ENCODE data around the gene ABCA8.

Gene ABCA8

GRCh38 chr17:68867759-68868516 is 87.3 kb downstream of the ABCA8 start:
- no peak for DNase-seq (ENCODE audit: low read depth)

GRCh38 chr17:68865584-68865983 is 89.6 kb downstream of the ABCA8 start:
- no peak for DNase-seq (ENCODE audit: low read depth)

DNA sequence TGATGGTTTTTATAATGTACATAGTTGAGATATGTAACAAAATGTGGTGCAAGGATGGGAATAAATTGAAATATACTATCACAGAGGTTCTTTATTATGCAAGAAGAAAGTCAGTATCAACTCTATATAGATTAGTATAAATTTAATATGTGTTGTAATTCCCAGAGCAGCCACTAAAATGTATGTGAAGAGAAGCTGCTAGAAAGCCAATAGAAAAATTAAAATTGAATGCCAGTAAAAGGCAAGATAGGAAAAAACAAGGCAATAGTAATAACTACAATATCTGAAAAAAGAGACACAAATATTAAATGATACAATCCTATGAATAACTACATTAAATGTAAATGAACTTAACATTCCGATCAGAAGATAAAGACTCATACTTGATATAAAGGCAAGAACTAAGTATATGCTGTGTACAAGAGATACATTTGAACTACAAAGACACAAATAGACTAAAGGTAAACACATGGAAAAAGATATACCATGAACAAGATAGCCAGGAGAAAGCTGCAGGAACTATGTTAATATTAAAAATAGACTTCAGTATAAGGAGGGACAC is 92.0 kb downstream of the ABCA8 start:
- no peak for DNase-seq (ENCODE audit: low read depth)

GRCh38 chr17:68861602-68862001 is 93.6 kb downstream of the ABCA8 start:
- DNase-seq (ENCODE audit: low read depth), result no peak

DNA sequence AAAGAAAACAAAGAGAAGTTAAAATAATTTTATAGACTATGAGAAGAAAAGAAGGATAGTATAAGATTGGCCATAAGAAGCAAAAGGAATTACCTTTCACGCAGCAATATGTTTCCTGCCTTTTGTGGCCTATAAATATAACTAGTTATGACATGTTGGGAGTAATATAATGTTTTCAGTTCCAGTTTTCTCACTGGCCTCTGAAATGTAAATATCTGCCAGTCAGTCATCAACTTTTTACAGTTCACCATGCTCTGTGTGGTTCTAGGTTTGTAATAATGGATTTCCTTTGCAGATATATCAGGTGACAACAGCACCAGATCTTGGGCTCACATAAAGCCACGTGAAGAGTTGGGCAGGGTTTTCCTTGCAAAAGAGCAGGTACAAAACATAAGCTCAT is 94.3 kb downstream of the ABCA8 start:
- DNase-seq (ENCODE audit: low read depth), result no peak

DNA sequence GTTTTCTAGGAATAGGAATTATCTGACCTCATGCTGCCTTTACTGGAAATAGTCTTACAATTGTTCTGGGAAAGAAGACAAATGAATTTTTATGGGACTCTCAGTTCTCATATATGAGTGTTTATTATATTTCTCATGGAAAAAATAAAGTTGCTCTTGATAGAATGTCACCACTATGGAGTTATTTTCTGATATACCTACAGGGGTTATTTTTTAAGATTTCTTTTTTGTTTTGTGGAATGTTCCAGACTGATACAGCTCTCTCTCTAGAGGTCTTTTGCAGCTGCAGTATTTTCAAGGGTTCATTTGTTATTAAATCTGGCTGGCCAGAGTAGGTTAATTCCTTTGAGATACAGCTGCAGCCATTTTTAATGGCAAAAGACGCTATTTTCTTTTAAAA is 100.7 kb downstream of the ABCA8 start:
- DNase-seq (ENCODE audit: low read depth), result no peak

GRCh38 chr17:68853439-68853838 is 101.8 kb downstream of the ABCA8 start:
- no peak for DNase-seq (ENCODE audit: low read depth)

DNA sequence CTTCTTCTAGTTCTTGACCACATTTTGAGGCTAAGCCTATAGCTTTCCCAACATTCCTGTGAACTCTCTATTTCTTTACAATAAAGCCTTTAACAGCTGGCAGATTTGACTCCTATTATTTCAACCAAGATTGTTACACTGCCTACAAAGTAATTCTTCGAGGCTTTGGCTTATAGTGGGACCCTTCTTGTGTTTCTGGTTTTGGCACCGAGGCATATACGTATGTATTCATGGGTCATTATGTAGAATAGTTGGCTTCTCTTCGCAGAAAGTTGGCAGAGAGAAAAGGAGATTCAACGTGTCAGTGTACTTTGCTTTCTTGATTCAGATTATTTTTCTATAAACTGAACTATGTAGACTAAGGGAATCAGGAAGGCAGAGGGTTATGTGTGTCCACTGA is 102.2 kb downstream of the ABCA8 start:
- no peak for DNase-seq (ENCODE audit: low read depth)

DNA sequence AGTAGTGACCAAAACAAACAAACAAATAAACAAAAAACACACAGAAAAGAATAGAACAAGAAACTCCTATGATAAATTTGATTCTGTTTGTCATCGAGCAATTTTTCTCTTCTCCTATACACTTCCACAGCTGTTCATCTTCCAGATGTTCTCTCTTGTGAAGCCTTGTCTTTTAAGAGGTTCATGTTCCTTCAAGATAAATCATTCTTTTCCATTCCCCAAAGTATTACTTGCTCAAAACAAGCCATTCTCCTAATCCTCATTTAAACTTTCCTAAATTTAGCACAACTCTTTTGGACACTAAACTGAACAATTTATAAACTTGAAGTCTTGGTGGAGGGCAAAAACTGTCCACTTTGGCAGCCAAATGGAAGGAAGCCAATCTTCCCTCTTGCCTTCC is 103.3 kb downstream of the ABCA8 start:
- no peak for DNase-seq (ENCODE audit: low read depth)

DNA sequence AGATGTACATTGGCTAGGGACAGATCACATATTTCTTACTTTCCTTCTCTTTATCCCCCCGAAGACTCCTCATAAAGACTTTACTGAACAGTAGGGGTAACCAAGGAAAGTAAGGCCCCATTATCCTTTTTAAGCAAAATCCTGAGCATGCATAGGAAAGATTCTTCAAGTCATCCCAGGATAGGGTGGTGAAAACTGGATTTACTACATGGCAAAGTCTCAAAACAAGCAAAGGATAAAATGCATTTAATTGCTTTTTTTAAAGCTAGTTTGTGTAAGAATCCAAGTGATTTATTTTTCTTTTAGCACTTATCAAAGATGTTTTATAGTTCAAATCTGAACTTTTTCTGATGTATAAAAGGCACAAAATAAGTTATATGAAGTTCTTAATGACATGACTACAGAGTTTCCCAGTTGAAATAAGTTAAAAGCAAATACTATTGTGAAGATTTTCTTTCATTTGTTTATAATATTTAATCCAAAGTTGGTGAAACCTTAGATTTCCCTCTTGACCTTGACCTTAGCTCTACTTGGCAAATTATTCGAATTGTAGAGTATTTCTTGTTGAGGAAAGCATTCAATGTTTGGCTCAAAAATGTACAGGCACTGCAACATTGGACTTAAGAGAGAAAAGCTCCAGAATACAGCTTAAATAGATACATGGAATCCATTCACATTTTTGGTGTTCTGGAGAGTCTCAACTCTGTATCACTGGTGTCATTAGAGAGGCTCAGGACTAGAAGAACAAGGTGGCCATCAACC is 104.3 kb downstream of the ABCA8 start:
- no peak for DNase-seq (ENCODE audit: low read depth)

DNA sequence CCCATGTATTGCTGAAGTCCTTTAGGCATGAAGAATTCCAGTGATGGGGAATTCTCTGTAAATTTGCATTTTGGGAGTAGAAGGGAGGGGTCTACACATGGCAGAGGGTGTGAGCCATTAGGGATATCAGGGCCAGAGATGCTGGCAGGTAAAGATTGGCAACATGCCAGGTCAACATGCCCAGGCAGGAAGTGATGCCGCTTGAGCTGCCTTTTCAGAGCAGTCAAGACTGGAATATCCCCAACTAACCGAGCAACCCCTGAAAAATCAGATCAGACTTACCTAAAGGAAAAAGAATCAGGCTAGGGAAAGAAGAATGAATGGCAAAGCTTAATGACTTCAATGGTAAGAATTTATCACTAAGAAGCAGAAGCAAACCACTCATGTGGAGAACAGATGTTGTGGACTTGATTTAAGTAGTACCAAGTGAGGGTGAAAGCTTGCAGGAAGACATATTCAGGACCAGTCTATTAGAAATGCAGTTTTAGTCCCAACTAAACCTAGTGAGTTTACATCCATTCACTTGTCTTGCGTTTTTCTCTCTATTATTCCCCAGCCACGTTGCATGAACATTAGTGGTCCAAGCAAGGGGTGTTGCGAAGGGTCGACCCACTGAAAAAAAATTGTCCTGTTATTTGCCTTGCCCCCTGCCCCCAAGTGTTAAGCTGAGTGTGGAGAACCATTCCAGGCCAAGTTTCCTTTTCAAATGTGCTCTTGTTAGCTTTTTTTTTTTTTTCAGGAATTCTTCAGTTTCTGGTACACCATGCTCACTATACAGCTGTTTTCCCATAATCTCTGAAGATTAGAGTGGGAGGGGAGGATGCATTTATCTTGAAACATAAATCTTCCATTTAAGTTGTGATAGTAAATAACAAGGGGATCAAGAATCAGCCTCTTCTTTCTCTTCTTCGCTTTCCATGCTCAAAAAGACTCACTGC is 105.2 kb downstream of the ABCA8 start:
- DNase-seq (ENCODE audit: low read depth), result no peak

DNA sequence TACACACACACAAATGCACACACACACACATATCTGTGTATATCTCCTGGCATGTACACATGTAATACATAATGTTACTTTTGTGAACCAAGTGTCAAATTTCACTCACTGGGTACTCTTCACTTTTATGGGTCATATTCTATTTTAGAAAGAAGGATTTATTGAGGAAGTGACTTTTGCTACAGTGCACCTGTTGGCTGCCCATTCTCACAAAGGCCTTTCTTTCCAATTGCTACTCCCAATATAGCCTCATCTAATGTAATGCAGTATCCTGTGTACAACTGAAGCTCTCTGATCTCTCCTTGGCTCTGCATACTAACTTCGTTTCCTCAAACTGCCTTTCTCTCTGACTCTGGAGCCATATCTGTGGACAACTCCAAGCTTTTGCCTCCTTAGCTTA is 107.5 kb downstream of the ABCA8 start:
- no peak for DNase-seq (ENCODE audit: low read depth)

GRCh38 chr17:68843522-68843921 is 111.7 kb downstream of the ABCA8 start:
- DNase-seq (ENCODE audit: low read depth), result no peak

DNA sequence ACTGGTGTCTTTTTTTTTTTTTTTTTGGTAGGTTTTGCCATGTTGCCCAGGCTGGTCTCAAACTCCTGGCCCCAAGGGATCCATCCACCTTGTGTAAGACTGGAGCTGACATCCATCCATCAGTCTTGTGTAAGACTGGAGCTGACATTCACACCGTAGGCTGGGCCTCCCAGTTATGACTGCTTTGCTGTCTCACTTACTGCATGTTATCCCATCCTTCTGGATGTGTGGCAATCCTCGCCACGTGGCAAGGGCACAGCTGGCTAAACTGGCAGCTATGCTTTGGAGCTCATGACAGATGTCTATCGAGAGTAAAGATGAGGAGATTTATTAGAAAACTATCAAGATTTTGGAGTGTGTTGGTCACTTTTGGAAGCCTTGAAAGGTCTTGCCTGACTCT is 115.1 kb downstream of the ABCA8 start:
- no peak for DNase-seq (ENCODE audit: low read depth)

- no peak for DNase-seq (ENCODE audit: low read depth)
Measured at GRCh38 chr17:68835071-68835470, 120.1 kb downstream of the ABCA8 start.

DNA sequence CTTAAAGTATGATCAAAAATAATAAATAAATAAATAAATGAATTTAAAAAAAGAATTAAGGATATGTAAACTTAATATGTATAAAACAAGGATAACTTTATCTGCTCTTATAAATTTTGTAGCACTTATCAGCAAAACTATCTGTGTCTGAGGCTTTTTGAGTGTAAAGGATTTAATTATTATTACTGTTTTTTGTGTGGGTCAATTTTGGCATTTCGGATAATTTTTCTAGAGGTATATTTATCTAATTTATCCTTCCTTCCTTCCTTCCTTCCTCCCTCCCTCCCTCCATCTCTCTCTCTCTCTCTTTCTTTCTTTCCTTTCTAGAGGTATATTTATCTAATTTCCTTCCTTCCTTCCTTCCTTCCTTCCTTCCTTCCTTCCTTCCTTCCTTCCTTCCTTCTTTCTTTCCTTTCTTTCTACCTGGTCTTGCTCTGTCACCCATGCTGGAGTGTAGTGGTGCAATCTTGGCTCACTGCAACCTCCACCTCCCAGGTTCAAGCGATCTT is 120.8 kb downstream of the ABCA8 start:
- DNase-seq (ENCODE audit: low read depth), result no peak

GRCh38 chr17:68832109-68832802 is 122.9 kb downstream of the ABCA8 start:
- no peak for DNase-seq (ENCODE audit: low read depth)

GRCh38 chr17:68831170-68831569 is 124.0 kb downstream of the ABCA8 start:
- no peak for DNase-seq (ENCODE audit: low read depth)

GRCh38 chr17:68830313-68830712 is 124.9 kb downstream of the ABCA8 start:
- DNase-seq (ENCODE audit: low read depth), result no peak

DNA sequence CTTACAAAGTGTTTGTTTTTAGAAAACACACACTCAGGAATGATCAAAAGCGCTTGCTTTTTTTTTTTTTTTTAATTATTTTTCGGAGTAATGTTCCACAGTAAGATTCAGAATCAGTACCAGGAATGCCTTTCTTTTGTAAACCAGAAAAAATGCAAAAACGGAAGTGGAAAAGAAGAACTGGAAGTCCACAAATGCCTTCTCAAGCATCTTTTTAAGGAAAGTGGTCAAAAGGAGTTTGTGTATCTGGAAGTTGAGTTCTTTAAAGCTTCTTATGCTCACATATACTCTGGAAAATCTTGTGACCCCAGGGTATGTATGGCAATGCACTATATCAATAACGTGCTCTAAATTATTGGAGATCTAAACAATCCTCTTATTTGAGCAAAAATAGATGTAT is 126.0 kb downstream of the ABCA8 start:
- DNase-seq (ENCODE audit: low read depth), result no peak

DNA sequence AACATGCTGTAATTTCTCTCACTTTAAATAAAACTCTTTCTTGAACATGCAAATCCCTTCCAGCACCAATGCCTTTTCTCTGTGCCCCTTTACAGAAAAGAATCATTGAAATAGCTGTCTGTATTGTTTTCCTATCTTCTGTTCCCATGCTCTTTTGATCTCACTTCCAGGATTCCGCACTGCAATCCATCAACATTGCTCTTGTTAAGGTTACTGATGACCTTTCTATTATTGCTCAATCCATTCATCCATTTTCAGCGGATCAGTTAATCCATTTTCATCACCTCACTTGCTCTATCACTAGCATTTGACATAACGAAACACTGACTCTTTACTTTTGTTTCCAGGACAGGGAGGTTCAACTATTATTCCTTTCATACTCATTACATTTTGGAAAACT is 130.5 kb downstream of the ABCA8 start:
- DNase-seq (ENCODE audit: low read depth), result no peak

All from stimulated activated CD8-positive, alpha-beta memory T cell treated with anti-CD3 and anti-CD28 coated beads, Interleukin-7, amount 100 ng/mL, for 24 hours (primary cell).